Measurements from ENCODE around the gene C6orf15.
"Not testable (repeated sequence)": the region's sequence is repeated elsewhere in the genome, so short reads cannot be mapped to it uniquely, and the experiment has no call there.

The C6orf15 gene

GRCh38 chr6:31079656-31080261 is 32.6 kb downstream of the C6orf15 start:
- DNase-seq (ENCODE audit: low spot score): peak; percentile 73
- peak; percentile 76 for TF ChIP-seq CTCF (IDR thresholded peaks at IDR 0.05; ENCODE audit: borderline replicate concordance, control extremely low read depth, extremely low read depth, insufficient read depth, missing control alignments)
- in situ Hi-C loops (cut with MboI; ENCODE audit: low sequenced_read_pairs, unreplicated experiment): loop anchor here (5.0 to 10.0 kb wide), 2 partner anchors 162 to 255 kb away; no protein-coding TSS in a partner anchor

GRCh38 chr6:31076611-31077010 is 35.8 kb downstream of the C6orf15 start:
- no peak for TF ChIP-seq CTCF (IDR thresholded peaks at IDR 0.05; ENCODE audit: borderline replicate concordance, control extremely low read depth, extremely low read depth, insufficient read depth, missing control alignments)
- no peak for DNase-seq (ENCODE audit: low spot score)
- in situ Hi-C loops (cut with MboI; ENCODE audit: low sequenced_read_pairs, unreplicated experiment): loop anchor here (5.0 to 10.0 kb wide), 2 partner anchors 159 to 252 kb away; no protein-coding TSS in a partner anchor

GRCh38 chr6:31075528-31075927 is 36.8 kb downstream of the C6orf15 start:
- in situ Hi-C loops (cut with MboI; ENCODE audit: low sequenced_read_pairs, unreplicated experiment): loop anchor here (5.0 to 10.0 kb wide), 2 partner anchors 158 to 251 kb away; no protein-coding TSS in a partner anchor
- no peak for TF ChIP-seq CTCF (IDR thresholded peaks at IDR 0.05; ENCODE audit: borderline replicate concordance, control extremely low read depth, extremely low read depth, insufficient read depth, missing control alignments)
- DNase-seq (ENCODE audit: low spot score): no peak

- in situ Hi-C loops (cut with MboI; ENCODE audit: low sequenced_read_pairs, unreplicated experiment): loop anchor here (10.0 kb wide), 1 partner anchor 250 kb away; no protein-coding TSS in a partner anchor
- no peak for TF ChIP-seq CTCF (IDR thresholded peaks at IDR 0.05; ENCODE audit: borderline replicate concordance, control extremely low read depth, extremely low read depth, insufficient read depth, missing control alignments)
- DNase-seq (ENCODE audit: low spot score): no peak
These were observed 38.0 kb downstream of the C6orf15 start for GRCh38 chr6:31074401-31074800.

GRCh38 chr6:31070711-31071197 is 41.6 kb downstream of the C6orf15 start:
- TF ChIP-seq CTCF (IDR thresholded peaks at IDR 0.05; ENCODE audit: borderline replicate concordance, control extremely low read depth, extremely low read depth, insufficient read depth, missing control alignments): peak; percentile 24

GRCh38 chr6:31068669-31069340 is 43.6 kb downstream of the C6orf15 start:
- TF ChIP-seq CTCF (IDR thresholded peaks at IDR 0.05; ENCODE audit: borderline replicate concordance, control extremely low read depth, extremely low read depth, insufficient read depth, missing control alignments): peak; percentile 80
- in situ Hi-C loops (cut with MboI; ENCODE audit: low sequenced_read_pairs, unreplicated experiment): no loop called here
- peak; percentile 84 for DNase-seq (ENCODE audit: low spot score)

More at GRCh38 chr6:31070711-31071197, 41.6 kb downstream of the C6orf15 start:
- no peak for DNase-seq (ENCODE audit: low spot score)
- in situ Hi-C loops (cut with MboI; ENCODE audit: low sequenced_read_pairs, unreplicated experiment): loop anchor here (10.0 kb wide), 1 partner anchor 246 kb away; no protein-coding TSS in a partner anchor

GRCh38 chr6:31067891-31068668 is 44.3 kb downstream of the C6orf15 start:
- in situ Hi-C loops (cut with MboI; ENCODE audit: low sequenced_read_pairs, unreplicated experiment): not testable (repeated sequence)

GRCh38 chr6:31067028-31067427 is 45.3 kb downstream of the C6orf15 start:
- DNase-seq (ENCODE audit: low spot score); in situ Hi-C loops (cut with MboI; ENCODE audit: low sequenced_read_pairs, unreplicated experiment): not testable (repeated sequence)

More at GRCh38 chr6:31067891-31068668, 44.3 kb downstream of the C6orf15 start:
- DNase-seq (ENCODE audit: low spot score): not testable (repeated sequence)

Measured in GM13976 (cell line).